Coronary artery (tissue), 2 donors: ENCODE data around the gene E2F6.

Source experiments
- DNase-seq: peaks from one replicate; pipeline ENCODE4 v3.0.0-alpha.2; 2017; ENCODE audit warnings: low spot score
- H3K27ac ChIP-seq, 2 donors: fragments of 200-600 bp; sonication (generic); one replicate each; pipeline ENCODE4 v1.5.1; 2016 to 2019
- H3K4me3 ChIP-seq: fragments of 200-600 bp; sonication (generic); 2 replicates; pipeline ENCODE4 v1.5.1; 2016; ENCODE audit warnings: mild to moderate bottlenecking, moderate library complexity
- TF ChIP-seq, protein P1 (sequence below): fragments of 200-600 bp; sonication (generic); IDR thresholded peaks from one replicate; pipeline ENCODE4 v1.5.1; 2019; ENCODE audit warnings: antibody characterized with exemption

Gene E2F6

DNA sequence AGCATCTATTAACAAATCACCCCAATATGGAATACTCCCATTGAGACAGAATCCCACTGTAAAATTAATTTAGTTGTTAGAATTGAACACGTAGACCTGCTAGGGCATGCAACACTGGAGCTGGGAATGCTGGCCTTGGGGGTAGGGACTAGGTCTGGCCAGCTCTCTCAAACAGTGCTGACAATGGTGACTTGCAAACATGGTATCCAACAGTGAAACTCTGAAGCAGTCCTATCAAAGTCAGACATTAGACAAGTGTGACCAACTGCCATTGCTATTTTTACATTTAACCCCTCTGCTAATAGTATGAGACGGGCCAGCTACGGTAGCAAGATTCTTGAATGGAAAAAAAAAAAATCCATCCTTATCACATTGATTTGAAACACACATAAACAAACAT, 7.2 kb downstream of the E2F6 start:
- TF ChIP-seq, protein P1, sequence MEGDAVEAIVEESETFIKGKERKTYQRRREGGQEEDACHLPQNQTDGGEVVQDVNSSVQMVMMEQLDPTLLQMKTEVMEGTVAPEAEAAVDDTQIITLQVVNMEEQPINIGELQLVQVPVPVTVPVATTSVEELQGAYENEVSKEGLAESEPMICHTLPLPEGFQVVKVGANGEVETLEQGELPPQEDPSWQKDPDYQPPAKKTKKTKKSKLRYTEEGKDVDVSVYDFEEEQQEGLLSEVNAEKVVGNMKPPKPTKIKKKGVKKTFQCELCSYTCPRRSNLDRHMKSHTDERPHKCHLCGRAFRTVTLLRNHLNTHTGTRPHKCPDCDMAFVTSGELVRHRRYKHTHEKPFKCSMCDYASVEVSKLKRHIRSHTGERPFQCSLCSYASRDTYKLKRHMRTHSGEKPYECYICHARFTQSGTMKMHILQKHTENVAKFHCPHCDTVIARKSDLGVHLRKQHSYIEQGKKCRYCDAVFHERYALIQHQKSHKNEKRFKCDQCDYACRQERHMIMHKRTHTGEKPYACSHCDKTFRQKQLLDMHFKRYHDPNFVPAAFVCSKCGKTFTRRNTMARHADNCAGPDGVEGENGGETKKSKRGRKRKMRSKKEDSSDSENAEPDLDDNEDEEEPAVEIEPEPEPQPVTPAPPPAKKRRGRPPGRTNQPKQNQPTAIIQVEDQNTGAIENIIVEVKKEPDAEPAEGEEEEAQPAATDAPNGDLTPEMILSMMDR: no peak

DNA sequence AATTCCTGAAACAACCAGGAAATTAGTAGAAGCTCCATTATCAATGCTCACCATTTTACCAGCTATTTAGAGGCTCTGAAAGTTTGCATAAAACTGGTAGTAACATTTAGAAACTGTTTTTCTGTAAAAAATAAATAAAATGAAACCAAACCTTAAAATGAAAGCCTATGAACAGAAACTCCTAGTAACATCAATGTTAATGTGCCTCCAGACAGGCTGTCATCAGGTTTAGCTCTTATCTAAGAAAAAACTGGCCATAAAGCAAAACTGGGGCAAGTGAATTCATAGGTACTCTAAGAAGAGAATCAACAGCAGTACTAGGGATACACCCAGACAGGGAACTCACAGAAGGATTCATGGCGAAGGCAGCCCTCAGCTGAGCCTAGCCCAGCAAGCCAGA, 8.0 kb downstream of the E2F6 start:
- no peak for DNase-seq
- H3K27ac ChIP-seq: no peak overlapping the region
- H3K4me3 ChIP-seq: no peak overlapping the region
- TF ChIP-seq, protein P1: no peak

More for the DNA sequence above, 7.2 kb downstream of the E2F6 start:
- no peak overlapping the region for H3K27ac ChIP-seq
- DNase-seq: no peak
- H3K4me3 ChIP-seq: no peak overlapping the region

DNA sequence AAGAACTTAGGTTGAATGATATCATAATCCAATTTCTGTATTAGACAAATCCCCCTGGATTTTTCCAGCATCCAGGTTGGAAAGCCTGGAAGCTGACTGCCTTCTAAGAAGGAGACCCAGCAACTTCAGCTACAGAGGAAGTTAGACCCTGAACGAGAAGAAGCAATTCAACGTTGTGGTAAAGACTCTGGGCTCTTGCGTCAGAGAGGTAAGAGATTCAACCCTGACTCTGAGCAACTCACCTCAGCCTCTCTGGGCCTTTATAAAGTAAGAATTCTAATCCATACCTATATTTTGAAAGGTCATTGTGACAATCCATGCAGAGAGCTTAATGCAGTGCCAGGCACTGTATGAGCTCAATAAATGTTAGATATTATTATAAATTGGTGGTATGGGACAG, 9.7 kb downstream of the E2F6 start:
- TF ChIP-seq, protein P1: no peak
- Histone ChIP-seq H3K4me3 (no peak overlapping the region), H3K27ac (no peak overlapping the region)
- DNase-seq: no peak

DNA sequence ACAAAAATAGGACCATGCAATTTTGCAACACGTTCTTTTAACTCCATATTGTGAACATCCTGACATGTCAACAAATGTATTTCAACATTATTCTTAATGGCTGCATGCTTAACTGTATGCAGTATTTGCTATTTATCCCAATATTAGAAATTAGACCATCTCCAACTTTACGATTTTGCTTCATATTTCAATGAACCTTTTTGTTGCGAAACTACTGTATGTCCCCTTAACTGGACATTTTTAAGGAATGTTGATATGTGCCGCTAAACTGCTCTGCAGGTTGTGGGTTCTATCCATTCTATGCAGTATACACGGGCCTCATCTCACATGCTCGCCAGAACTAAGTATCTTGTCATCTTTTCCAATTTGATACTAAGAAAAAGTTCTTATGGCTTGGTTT, 11.1 kb downstream of the E2F6 start:
- Histone ChIP-seq H3K4me3 (no peak overlapping the region), H3K27ac (no peak overlapping the region)
- TF ChIP-seq, protein P1: no peak
- DNase-seq: no peak

DNA sequence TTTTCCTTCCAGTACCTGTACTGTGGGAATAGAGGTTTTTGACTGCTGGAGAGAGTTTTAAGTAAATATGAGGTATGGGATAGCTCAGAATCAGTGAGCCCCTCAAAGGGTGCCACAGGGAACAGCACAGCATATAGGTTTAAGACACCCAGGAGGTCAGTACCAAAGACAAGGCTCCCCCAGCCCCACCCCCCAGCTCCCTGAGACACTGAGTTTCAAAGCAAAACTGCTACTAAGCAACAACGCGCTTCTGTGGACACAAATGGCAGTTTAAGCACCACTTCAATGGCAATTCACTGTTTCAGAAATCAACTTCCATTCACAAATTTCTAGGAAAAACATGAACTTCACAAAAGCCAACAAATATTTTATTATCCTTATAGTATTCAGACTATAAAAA, 15.2 kb downstream of the E2F6 start:
- Histone ChIP-seq H3K27ac (no peak overlapping the region), H3K4me3 (no peak overlapping the region)
- TF ChIP-seq, protein P1: no peak
- DNase-seq: no peak

DNA sequence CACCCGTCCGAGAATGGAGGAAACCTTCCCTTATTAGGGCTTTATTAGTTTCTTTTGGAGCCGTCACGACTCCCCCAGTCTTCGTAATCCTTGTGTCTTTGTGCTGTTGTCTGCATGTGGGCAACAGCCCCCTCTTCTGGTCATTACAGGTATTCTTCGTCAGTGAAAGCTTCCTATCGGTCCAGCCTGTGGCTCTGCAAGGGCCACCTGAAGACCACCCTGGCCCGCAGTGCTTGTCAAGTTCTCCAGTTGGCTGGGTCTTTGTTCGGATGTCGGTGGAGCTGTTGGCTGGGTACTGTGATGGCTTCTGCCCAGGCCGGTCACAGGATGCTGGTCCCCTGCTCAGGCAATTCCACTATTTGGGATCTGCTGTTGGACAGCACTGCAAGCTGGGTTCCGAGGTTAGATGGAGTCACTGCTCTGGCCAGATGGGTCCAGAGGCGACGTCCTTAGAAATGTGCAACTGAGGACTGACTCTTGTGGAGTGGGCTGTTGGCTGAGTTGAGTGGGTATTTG, 19.2 kb downstream of the E2F6 start:
- no peak overlapping the region for H3K4me3 ChIP-seq
- no peak for DNase-seq
- H3K27ac ChIP-seq: no peak overlapping the region
- TF ChIP-seq, protein P1: peak; percentile 88

DNA sequence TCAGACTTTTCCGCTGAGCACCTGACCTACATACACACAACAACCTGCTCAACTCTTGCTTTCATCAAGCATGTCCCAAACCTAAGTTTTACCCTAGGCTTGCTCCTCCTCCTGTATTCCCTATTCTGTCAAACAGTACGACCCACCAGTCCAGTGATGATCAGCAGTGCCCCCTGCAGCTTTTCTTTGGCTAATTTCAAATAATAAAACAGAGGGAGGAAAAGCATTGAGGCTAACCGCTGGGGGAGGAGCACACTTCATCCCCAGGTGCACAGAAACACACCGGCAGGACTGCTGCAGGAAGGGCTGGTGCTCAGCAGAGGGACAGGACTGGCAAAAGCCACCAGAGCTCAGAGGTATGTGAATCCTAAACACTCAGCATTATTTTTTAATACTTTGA, 21.2 kb downstream of the E2F6 start:
- no peak overlapping the region for H3K27ac ChIP-seq
- no peak for DNase-seq
- TF ChIP-seq, protein P1: no peak
- no peak overlapping the region for H3K4me3 ChIP-seq
